GM21825 (cell line): ENCODE data around the gene SH3TC1.

Source experiments
- ATAC-seq: cut with Tn5 transposase; IDR thresholded peaks from one replicate; pipeline ENCODE4 v1.9.1; 2021; ENCODE audit warnings: mild to moderate bottlenecking, moderate library complexity; ENCODE audit not compliant: unreplicated experiment

Gene SH3TC1

DNA sequence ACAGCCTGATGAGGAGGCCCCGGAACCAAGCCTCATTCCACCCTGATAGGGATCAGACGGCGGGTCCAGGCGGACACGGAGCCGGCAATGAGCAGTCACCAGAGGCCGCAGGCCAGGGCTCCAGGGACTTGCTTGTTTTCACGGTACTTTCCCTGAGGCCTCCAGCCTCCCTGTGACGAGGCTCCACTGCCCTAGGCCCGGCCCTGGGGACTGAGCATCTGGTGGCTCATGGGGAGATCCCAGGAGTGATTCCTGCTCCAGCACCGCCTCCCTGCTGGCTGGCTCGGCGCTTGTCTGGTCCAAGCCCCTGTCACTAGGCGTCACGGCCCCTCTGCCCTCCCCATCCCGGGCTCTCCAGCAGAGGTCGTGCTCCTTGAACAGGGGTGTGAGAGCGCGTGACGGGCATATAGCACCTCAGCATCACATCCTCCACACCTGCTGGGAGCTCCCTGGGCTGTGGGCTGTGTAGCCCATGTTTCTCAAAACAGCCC lies 84.6 kb downstream of the SH3TC1 start:
- no peak for ATAC-seq

GRCh38 chr4:8284391-8284790 lies 85.3 kb downstream of the SH3TC1 start:
- ATAC-seq = no peak

DNA sequence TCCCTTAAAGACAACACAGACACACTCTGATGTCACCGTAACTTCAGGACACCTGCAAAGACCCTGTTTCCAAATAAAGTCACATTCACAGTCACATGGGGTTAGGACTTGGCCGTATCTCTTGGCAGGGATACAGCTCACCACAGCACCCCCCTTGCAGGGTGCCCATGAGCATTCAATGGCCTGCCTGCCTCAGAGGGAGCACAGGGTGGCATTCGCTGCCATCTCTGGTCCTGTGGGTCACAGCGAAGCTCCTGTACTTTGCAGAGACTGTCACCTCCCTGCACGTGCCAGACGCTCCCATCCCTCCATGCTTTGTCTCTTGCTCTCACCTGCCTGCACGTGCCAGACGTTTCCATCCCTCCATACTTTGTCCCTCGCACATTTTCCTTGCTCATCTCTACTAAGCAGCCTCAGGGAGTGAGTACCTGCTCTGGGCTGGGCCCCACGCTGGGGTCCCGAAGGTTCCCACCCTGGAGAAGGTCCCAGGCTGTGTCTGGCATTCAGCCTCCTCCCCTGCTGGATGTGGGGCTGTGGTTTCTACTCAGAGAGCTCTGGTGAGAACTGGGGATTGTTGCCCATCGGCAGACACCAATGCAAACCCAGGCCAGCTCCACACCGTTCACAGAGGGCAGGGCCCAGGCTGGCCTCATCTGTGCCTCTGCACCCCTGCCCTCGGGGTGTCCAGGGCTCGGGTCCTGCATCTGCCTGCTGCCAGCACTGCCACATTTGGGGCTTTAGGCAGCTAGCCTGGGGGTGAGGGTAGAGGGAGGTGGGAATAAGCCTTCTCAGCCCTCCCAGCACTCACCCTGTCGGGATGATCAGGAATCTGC lies 86.3 kb downstream of the SH3TC1 start:
- ATAC-seq = no peak

DNA sequence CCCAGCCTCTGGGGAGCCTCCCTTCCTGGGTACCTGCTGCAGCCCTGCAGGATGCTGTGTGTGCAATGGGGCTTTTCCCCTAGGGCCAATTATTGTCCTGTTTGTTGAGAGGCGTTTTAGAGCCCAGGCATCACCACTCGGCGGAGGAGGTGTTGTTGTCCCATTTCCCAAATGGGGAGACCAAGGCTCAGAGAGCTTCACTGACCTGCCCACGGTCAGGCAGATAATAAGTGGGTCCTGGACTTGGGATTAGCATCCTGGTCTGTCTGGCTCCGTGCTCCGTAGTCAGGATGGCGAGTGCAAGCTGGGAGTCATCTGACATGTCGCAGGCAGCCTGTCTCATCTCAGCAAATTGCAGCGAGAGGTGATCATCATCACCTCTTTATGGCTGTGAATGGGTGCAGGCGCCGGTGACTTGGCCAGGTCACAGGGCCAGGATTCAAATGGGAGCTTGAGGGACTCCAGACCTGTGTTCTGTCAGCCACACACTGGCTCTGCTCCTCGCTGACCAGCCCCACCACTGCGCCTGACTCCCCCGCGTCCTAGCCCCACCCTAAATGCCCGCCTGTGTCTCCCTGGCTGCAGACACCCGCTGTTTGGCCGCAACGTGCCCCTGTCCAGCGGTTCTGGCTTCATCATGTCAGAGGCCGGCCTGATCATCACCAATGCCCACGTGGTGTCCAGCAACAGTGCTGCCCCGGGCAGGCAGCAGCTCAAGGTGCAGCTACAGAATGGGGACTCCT lies 87.1 kb downstream of the SH3TC1 start:
- ATAC-seq = no peak

GRCh38 chr4:8286719-8287342 lies 87.7 kb downstream of the SH3TC1 start:
- no peak for ATAC-seq

DNA sequence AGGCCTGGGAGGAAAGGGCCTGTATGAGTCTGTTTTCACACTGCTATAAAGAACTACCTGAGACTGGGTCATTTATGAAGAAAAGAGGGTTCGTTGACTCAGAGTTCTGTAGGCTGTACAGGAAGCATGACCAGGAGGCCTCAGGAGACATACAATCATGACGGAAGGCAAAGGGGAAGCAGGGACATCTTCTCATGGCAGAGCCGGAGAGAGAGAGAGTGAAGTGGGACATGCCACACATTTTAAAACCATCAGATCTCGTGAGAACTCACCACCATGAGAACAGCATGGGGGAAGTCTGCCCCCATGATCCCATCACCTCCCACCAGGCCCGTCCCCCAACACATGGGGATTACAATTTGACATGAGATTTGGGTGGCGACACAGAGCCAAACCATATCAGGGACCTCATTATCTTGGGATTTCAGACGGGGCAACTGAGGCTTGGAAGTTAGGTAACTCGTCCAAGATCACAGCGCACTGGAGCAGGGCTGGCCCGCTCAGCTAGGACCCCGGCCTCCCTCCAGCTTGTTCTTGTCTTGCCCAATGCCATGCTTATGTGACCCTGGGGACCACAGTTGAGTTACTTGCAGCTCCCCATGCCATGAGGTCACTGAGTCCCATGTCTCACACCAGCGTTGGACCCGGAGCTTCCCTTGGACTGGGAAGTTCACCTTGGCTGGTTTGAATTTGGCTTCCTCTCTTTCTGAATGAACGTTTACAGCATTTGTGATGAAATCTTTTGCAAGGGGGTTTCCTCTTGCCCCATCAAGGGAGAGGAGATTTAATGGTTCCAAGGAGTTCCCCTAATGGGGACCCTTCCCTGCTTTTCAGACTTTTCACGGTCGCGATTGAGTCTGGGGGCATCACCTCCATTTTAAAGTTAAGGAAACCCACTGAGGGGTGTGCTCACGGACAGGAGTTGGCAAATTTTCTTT lies 88.5 kb downstream of the SH3TC1 start:
- ATAC-seq = no peak

DNA sequence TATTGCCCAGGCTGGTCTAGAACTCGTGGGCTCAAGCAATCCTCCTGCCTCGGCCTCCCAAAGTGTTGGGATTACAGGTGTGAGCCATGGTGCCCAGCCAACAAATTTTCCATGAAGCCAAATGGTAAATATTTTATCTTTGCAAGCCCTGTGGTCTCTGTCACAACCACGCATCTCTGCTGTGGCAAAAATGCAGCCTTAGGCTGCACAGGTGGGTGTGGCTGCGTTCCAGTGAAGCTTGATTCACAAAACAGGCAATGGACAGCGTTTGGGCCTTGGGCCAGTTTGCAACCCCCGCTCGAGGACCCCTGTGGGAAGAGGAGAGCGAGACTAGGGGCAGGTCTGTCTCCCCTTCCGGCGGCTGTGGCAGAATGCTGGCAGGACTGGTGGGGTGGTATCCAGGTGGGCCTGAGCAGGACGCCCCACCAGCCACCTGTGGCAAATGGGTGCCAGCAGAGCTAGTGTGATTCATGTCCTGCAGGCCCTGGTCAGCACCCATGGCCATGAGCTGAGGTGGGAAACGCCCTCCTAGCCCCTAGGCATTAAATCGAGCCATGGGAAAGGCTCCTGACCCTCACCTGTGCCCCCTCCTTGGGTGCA lies 90.2 kb downstream of the SH3TC1 start:
- ATAC-seq = no peak

DNA sequence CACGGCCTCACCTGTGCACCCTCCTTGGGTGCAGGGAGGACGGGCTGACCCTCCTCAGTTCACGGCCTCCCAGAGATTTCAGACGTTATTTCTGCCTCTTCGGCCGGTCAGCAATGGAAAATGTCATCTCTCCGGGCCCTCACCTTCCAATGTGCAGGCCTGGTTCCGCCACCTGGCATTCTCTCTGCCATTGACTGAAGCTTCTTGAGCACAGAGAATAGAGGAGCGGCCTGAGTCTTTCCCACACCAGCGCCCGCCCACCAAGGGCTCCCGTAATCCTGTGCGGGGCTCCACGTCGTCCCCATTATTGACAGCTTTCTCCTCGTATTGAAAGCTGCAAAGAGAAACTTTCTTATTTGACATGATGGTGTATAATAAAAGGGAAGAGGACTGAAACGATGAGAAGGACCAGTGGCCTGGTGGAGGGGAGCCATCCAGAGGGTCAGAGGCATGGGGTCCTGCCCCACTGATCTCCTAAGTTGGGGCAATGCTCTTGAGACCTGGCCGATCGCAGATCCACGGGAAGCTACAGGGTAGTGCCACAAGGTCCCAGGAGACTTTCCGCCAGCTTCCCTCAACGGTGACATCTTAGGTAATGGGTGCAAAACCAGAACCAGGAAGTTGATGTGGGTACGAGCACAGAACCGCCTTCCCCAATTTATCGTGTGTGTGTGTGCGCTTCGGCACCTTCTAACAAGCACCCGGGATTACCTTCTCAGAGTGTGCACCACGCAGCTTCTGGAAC lies 91.0 kb downstream of the SH3TC1 start:
- no peak for ATAC-seq

DNA sequence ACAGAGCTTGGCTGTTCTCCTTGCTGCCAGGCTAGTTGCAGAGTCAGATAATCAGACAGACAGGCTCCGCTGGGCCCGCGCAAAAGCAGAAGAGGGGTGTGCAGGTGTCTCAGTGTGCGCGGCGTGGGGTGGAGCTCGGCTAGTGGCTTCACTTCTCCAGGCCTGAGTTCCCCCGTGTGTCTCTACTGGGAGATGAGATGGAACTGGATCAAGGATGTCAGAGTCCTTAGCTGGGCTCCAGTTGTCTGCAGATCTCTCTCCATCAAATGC lies 91.5 kb downstream of the SH3TC1 start:
- no peak for ATAC-seq
